ENCODE data around the gene APBA2. TPM values are rescaled to one million over a fixed set of nuclear protein-coding genes. Genes with fewer than 3 reads are reported as not detected.

The APBA2 gene
- total RNA-seq, 4 donors from 2014 or later = 7.7 to 14.4 (median 11.6) TPM

DNA sequence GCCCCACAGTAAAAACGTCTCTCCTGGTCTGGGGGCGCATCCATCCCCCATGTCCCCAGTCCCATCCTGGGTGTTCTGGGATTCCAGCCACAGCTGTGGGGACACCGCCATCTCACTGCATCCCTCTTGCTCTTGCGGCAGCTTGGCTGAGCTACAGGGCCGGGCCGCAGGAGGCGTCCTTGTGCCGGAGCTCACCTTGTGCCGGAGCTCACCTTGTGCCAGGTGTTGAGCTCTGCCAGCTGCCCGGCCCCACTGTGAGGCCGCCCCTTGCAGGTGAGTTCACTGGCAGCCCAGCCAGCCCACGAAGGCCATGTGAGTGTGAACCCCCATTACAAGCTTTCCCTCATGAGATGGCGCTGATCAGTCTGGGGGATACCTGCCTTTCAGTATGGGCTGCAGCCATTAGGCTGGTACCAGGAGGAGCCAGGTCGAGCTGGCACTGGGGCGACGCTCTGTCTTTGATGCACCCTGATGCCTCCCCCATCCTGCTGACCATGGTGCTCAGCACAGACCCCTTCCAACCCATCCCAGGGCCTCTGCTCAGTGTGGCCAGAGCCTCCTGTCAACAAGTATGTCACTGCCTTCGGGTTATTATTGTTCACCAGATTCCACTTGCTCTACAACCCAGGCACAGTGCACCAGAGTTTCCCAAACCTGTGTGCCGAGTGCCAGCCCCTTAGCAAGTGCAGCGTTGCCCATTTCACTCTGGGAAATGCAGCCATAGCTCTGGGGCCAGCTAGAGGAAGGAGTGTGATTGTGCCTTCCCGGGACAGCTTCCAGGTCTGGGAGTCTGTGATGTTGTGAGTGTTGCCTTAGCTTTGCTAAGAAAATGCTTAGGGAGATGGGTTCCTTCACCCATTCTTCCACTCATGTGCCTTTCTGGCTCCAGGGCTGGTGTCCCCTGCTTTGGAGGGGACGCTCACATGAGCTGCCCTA, 105.7 kb downstream of the APBA2 start:
- no peaks in the 10 kb centered on the region for H3K27me3 ChIP-seq
- no peaks in the 10 kb centered on the region for H3K36me3 ChIP-seq
- TF ChIP-seq, protein P1, sequence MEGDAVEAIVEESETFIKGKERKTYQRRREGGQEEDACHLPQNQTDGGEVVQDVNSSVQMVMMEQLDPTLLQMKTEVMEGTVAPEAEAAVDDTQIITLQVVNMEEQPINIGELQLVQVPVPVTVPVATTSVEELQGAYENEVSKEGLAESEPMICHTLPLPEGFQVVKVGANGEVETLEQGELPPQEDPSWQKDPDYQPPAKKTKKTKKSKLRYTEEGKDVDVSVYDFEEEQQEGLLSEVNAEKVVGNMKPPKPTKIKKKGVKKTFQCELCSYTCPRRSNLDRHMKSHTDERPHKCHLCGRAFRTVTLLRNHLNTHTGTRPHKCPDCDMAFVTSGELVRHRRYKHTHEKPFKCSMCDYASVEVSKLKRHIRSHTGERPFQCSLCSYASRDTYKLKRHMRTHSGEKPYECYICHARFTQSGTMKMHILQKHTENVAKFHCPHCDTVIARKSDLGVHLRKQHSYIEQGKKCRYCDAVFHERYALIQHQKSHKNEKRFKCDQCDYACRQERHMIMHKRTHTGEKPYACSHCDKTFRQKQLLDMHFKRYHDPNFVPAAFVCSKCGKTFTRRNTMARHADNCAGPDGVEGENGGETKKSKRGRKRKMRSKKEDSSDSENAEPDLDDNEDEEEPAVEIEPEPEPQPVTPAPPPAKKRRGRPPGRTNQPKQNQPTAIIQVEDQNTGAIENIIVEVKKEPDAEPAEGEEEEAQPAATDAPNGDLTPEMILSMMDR (IDR thresholded peaks at IDR 0.05) = no peak
- TF ChIP-seq POLR2A (IDR thresholded peaks at IDR 0.05) = no peak
- no peaks in the 10 kb centered on the region for H3K9me3 ChIP-seq
- no peak overlapping the region for H3K27ac ChIP-seq
- no peaks in the 10 kb centered on the region for H3K4me1 ChIP-seq
- intact Hi-C loops (cut with DNase I) = no loop called here
- DNase-seq = no peak
- WGBS, 2 donors = 93 to 98% methylated on average over 7 to 16 of the region's 21 CpGs
- H3K4me3 ChIP-seq (replicated peaks in 1 of 3) = no peak overlapping the region

DNA sequence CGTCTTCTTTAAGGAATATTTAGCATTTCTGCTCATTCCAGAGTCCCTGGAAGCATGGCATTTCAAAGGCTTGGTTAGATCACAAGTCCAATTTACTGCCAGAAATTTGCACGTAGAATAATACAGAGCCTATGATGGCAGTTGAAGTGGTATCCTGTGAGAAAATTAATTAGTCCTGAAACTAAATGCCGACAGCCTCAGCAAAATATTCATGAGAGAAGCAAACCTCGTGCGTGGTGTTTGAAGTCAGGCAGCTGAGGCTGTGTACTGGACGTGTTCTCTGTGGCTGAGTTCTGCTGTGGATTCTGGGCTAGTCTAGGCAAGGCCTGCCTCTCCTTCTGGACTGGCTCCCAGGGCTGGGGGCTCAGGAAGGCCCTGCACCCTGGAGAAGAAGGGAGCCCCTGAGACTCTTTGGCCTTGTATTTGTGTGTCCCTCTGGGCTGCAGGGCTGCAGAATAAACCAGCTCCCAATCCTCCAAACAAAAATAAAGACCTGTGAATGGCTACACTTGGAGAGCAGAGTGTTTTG, 106.6 kb downstream of the APBA2 start:
- DNase-seq = no peak
- no peaks in the 10 kb centered on the region for H3K9me3 ChIP-seq
- no peaks in the 10 kb centered on the region for H3K4me1 ChIP-seq
- no peak for TF ChIP-seq POLR2A (IDR thresholded peaks at IDR 0.05)
- TF ChIP-seq, protein P1 (IDR thresholded peaks at IDR 0.05) = no peak
- no peaks in the 10 kb centered on the region for H3K36me3 ChIP-seq
- no peak overlapping the region for H3K27ac ChIP-seq
- no peak overlapping the region for H3K4me3 ChIP-seq (replicated peaks in 1 of 3)
- intact Hi-C loops (cut with DNase I) = no loop called here
- 91 to 93% methylated on average over 6 of the region's 6 CpGs for WGBS, 2 donors
- no peaks in the 10 kb centered on the region for H3K27me3 ChIP-seq

DNA sequence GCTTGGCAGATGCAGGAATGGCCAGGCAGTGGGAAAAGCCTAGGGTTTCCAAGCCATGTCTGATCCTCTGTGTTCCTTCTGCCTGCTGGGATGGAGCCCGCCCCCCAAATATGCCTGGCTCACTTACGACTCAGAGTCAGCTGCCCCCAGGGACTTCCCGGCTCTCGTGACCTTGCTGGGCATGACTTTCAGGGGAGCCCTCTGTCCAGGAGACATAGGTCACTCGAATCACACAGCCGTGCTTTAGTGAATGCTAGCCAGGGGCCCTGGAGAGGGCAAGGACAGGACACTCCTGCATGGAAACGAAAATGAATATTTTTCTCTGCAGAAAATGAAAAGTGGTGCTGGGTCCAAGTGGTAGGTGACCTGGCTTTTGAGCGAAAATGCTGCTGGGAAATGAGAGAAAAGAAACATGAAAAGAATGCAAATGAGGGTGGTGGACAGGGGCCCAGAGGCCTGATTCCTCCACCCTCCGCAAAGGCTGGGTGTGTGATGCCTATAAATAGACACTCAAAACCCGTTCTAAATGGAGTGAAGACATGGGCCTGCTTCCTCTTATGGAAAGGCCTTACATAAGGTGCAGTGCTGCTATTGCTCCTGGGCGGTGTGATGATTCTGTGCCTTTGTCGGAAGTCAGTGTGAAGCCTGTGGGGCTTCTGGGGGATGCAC, 107.4 kb downstream of the APBA2 start:
- no peak for DNase-seq
- no peaks in the 10 kb centered on the region for H3K9me3 ChIP-seq
- no peak overlapping the region for H3K27ac ChIP-seq
- H3K27me3 ChIP-seq = no peaks in the 10 kb centered on the region
- intact Hi-C loops (cut with DNase I) = no loop called here
- 73 to 89% methylated on average over 10 to 12 of the region's 12 CpGs for WGBS, 2 donors
- H3K36me3 ChIP-seq = no peaks in the 10 kb centered on the region
- H3K4me3 ChIP-seq (replicated peaks in 1 of 3) = no peak overlapping the region
- no peaks in the 10 kb centered on the region for H3K4me1 ChIP-seq
- TF ChIP-seq, protein P1 (IDR thresholded peaks at IDR 0.05) = no peak
- TF ChIP-seq POLR2A (IDR thresholded peaks at IDR 0.05) = no peak

DNA sequence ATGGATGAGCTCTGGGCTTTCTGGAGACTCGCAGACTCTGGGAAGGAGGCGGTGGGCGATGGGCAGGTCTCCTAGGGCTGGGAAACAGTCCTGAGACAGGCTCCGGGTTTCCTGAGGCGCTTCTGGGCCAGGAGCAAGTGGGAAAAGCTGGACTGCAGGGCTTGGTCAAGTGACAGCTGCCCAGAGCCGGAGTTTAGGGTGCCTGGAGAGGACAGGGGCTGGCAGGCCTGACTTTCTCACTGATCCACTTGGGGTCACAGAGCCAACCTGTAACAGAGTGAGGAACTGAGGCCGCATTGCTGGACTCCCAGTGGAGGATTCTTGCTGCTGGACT, 107.9 kb downstream of the APBA2 start:
- Histone ChIP-seq H3K4me3 (replicated peaks in 1 of 3) (no peak overlapping the region), H3K27me3 (no peaks in the 10 kb centered on the region), H3K36me3 (no peaks in the 10 kb centered on the region), H3K4me1 (no peaks in the 10 kb centered on the region), H3K9me3 (no peaks in the 10 kb centered on the region), H3K27ac (no peak overlapping the region)
- whole genome bisulfite sequencing, 2 donors = 81 to 95% methylated on average over 7 of the region's 7 CpGs
- TF ChIP-seq, protein P1 (IDR thresholded peaks at IDR 0.05) = no peak
- no peak for TF ChIP-seq POLR2A (IDR thresholded peaks at IDR 0.05)
- intact Hi-C loops (cut with DNase I) = no loop called here
- no peak for DNase-seq
